Skeletal muscle satellite cell (primary cell): Measurements from ENCODE around the gene DOCK9.

ENCODE experiments used
- H3K27me3 ChIP-seq: 2 replicates; pipeline ENCODE4 v1.7.0; 2013; ENCODE audit warnings: low read length; ENCODE audit not compliant: control insufficient read depth, insufficient read depth
- H3K36me3 ChIP-seq: 2 replicates; pipeline ENCODE4 v1.7.0; 2013; ENCODE audit warnings: mild to moderate bottlenecking, control low read depth, low read length; ENCODE audit not compliant: insufficient read depth
- H3K4me1 ChIP-seq: 2 replicates; pipeline ENCODE4 v1.7.0; 2013; ENCODE audit warnings: low read length; ENCODE audit not compliant: control insufficient read depth, insufficient read depth
- H3K4me2 ChIP-seq: 2 replicates; pipeline ENCODE4 v1.7.0; 2013; ENCODE audit warnings: mild to moderate bottlenecking, low read length
- H3K4me3 ChIP-seq: 2 replicates; pipeline ENCODE4 v1.7.0; 2013; ENCODE audit warnings: low read length
- H3K9ac ChIP-seq: 2 replicates; pipeline ENCODE4 v1.7.0; 2013; ENCODE audit warnings: mild to moderate bottlenecking, low read depth, low read length, moderate library complexity
- H3K9me3 ChIP-seq: replicated peaks from 2 replicates; pipeline ENCODE4 v1.7.0; 2013; ENCODE audit warnings: mild to moderate bottlenecking, control low read depth, low read length

The DOCK9 gene

DNA sequence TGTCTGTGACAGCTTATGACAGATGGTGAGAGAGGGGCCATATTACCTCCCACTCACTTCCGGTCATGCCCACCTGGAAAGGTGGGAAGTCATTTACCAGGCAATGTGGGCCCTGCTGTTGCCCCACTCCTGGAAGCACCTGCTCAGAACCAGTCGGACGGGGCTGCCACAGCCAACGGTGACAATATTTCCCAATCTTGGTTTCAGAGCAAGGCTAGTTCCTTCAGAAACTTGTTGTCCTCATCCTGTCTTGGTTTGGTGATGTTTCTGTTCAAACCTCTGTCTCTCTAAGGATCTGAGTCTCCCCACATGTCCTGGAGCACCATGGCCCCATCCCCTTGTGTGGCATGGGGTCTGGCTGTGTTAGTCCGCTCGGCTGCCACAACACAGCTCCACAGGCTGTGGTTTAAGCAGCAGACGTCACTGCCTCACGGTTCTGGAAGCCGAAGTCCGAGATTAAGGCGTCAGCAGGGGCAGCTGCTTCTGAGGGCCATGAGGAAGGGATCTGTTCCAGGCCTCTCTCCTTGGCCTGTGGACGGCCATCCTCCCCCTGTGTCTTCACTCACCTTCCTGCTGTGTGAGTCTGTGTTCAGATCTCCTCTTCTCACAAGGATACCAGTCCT is 193.9 kb downstream of the DOCK9 start:
- H3K4me3 ChIP-seq: no peak overlapping the region
- peaks cover 36% of the 10 kb centered on the region for H3K27me3 ChIP-seq
- H3K9me3 ChIP-seq: no peaks in the 10 kb centered on the region

DNA sequence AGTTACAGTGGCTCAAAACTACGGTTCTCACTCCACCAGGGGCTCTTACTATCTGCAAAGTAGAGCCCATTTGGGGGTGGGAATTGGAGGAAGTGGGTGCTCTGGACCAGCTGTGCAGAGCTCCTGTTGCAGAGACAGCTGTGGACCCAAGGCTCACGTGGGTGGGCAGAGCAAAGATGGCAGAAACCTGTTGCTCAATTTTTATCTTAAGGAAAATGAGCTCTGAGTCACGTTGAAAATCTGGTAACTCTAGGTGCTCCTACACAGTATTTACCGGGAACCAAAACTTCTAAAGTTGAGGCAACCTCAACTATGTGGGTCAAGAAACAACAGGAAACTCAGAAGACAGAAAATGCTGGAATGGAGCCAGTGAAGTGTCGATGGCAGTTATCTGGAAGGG is 195.2 kb downstream of the DOCK9 start:
- H3K27me3 ChIP-seq: peaks cover 34% of the 10 kb centered on the region
- no peak overlapping the region for H3K9ac ChIP-seq
- peaks cover 7% of the 10 kb centered on the region for H3K4me1 ChIP-seq
- H3K4me2 ChIP-seq: no peak overlapping the region
- no peaks in the 10 kb centered on the region for H3K36me3 ChIP-seq
- no peaks in the 10 kb centered on the region for H3K9me3 ChIP-seq
- no peak overlapping the region for H3K4me3 ChIP-seq

More for the DNA sequence above, 193.9 kb downstream of the DOCK9 start:
- H3K36me3 ChIP-seq: no peaks in the 10 kb centered on the region
- H3K4me2 ChIP-seq: no peak overlapping the region
- H3K9ac ChIP-seq: no peak overlapping the region
- H3K4me1 ChIP-seq: peaks cover under 1% of the 10 kb centered on the region

DNA sequence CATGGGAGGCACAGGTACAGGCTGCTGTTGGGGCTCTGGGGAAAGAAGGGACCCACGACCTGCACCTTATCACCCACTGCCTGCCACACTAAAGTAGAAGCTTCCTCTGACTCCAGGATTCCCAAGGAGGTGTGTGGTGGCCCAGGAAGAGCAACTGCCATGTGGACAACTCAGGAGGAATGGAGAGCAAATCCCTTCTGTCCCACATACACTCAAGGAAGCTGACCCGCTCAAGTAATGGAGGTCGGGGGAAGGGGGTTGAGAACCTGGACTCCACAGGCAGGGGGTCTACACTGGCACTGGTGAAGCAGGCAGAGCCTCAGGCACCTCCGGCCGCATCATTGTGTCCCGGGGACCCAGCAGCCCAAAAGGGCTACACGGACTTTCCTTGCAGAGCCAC is 196.0 kb downstream of the DOCK9 start:
- Histone ChIP-seq H3K4me1 (peaks cover 7% of the 10 kb centered on the region), H3K4me3 (no peak overlapping the region), H3K4me2 (no peak overlapping the region), H3K27me3 (peaks cover 27% of the 10 kb centered on the region), H3K9me3 (no peaks in the 10 kb centered on the region), H3K36me3 (no peaks in the 10 kb centered on the region), H3K9ac (no peak overlapping the region)

DNA sequence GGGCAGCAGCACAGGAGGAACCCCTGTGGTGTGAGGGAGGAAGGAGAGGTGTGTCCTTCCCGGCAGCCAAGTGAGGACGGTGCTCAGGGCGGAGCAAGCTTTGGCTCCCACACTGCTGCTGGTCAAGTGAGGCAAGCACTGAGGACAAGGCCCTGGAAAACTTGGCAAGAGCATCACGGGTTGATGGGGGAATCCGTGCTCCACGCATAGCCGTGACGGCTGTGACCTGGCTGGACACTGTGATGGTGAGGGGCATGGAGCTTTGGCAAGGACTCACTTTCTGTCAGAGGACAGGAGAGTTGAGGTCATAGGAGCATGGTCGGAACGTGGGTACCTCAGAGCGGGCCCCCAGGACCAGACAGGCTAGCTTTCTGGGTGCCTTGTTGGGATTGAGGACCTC is 196.4 kb downstream of the DOCK9 start:
- H3K4me2 ChIP-seq: no peak overlapping the region

DNA sequence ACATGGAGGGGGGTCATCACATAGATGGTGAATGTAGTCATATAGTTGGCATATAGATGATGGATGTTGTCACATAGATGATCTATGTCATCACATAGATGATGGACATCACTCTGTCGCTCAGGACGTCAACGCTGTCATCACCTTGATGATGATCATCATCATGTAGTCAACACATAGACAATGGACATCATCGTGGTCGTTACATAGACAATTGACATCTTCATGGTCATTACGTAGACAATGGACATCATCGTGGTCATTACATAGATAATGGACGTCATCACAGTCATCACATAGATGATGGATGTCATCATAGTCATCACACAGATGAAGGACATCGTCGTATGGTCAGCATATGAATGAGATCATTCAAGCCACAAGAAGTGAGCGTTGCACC is 196.8 kb downstream of the DOCK9 start:
- Histone ChIP-seq H3K36me3 (no peaks in the 10 kb centered on the region), H3K27me3 (peaks cover 18% of the 10 kb centered on the region), H3K4me2 (no peak overlapping the region), H3K4me1 (peaks cover 9% of the 10 kb centered on the region), H3K9me3 (no peaks in the 10 kb centered on the region), H3K9ac (no peak overlapping the region), H3K4me3 (no peak overlapping the region)

More for the DNA sequence above, 196.4 kb downstream of the DOCK9 start:
- Histone ChIP-seq H3K4me3 (no peak overlapping the region), H3K4me1 (peaks cover 7% of the 10 kb centered on the region), H3K9me3 (no peaks in the 10 kb centered on the region), H3K27me3 (peaks cover 23% of the 10 kb centered on the region), H3K36me3 (no peaks in the 10 kb centered on the region), H3K9ac (no peak overlapping the region)

DNA sequence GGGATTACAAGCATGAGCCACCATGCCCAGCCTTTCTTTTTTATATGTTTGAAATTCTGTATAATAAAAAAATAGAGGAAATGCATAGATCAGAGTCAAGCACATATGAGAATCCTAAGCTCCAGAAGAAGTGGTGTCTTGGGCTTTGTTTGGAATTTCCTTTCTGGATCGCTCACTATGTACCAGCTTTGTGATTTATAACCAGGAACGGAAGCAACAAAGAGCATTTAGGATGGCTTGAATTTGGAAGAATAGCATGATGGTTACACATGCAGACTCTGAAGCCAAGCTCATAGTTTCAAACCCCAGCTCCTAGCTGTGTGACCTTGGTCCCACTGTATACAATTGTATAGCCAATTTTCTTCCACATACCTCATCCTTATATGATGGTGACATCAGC is 197.4 kb downstream of the DOCK9 start:
- no peaks in the 10 kb centered on the region for H3K36me3 ChIP-seq
- no peaks in the 10 kb centered on the region for H3K9me3 ChIP-seq
- H3K9ac ChIP-seq: no peak overlapping the region
- H3K4me1 ChIP-seq: peaks cover 13% of the 10 kb centered on the region
- H3K4me2 ChIP-seq: no peak overlapping the region
- peaks cover 13% of the 10 kb centered on the region for H3K27me3 ChIP-seq
- H3K4me3 ChIP-seq: no peak overlapping the region

DNA sequence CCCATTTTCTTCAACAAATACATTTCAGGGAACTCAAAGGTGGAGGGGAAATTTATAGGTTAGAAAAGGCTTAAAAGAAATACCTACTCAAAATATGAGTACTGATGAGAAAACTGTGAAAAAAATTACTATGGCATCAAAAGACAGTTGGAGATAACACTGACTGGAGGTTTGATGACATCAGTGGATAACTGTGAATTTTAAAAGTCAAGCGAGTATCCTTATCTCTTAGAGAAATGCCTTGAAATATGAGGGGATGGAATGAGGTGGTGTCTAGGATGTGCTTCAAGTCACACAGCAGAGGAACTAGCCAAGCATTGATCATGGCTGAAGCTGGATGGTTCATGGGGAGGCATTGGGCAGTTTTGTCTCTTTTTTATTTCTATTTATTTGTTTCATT is 198.2 kb downstream of the DOCK9 start:
- H3K4me3 ChIP-seq: no peak overlapping the region
- peaks cover 6% of the 10 kb centered on the region for H3K27me3 ChIP-seq
- no peaks in the 10 kb centered on the region for H3K36me3 ChIP-seq
- H3K4me1 ChIP-seq: peaks cover 13% of the 10 kb centered on the region
- no peak overlapping the region for H3K9ac ChIP-seq
- no peaks in the 10 kb centered on the region for H3K9me3 ChIP-seq
- no peak overlapping the region for H3K4me2 ChIP-seq

DNA sequence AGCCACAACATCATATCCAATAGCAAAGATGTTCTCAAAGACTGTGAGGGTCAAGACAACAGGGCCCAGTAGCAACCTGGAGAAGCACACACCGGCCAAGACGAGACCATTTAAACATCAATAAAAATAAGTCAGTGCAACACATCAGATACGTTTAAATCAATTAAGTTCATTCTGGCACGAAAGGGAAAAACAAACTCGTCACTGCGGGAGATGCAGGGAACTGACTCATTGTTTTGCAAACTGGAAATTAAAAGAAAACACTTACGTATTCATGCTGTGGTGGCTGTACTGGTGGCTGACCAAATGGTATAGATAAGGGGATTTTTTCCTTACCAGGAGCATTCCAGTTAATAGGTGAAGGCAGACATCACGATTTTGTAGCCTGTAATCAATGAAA is 199.1 kb downstream of the DOCK9 start:
- Histone ChIP-seq H3K9ac (no peak overlapping the region), H3K27me3 (peaks cover 2% of the 10 kb centered on the region), H3K9me3 (no peaks in the 10 kb centered on the region), H3K4me2 (no peak overlapping the region), H3K4me3 (no peak overlapping the region), H3K36me3 (no peaks in the 10 kb centered on the region), H3K4me1 (peaks cover 13% of the 10 kb centered on the region)

DNA sequence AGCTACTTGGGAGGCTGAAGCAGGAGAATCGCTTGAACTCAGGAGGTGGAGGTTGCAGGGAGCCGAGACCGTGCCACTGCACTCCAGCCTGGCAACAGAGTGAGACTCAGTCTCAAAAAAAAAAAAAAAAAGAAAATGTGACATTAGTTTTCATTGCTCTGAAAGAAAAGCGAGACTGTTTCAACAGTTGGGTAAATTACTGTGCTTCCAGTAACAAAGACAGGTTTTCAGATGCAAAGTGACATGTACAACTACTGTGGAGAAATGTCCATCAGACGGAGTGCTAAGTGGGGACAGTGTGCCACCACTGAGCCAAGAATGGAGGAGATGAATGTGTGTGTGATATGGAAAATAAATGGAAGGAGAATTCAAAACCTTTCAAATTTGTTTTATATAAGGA is 201.2 kb downstream of the DOCK9 start:
- Histone ChIP-seq H3K4me2 (no peak overlapping the region), H3K9me3 (no peaks in the 10 kb centered on the region), H3K4me1 (peaks cover 13% of the 10 kb centered on the region), H3K9ac (no peak overlapping the region), H3K36me3 (no peaks in the 10 kb centered on the region), H3K27me3 (no peaks in the 10 kb centered on the region), H3K4me3 (no peak overlapping the region)

DNA sequence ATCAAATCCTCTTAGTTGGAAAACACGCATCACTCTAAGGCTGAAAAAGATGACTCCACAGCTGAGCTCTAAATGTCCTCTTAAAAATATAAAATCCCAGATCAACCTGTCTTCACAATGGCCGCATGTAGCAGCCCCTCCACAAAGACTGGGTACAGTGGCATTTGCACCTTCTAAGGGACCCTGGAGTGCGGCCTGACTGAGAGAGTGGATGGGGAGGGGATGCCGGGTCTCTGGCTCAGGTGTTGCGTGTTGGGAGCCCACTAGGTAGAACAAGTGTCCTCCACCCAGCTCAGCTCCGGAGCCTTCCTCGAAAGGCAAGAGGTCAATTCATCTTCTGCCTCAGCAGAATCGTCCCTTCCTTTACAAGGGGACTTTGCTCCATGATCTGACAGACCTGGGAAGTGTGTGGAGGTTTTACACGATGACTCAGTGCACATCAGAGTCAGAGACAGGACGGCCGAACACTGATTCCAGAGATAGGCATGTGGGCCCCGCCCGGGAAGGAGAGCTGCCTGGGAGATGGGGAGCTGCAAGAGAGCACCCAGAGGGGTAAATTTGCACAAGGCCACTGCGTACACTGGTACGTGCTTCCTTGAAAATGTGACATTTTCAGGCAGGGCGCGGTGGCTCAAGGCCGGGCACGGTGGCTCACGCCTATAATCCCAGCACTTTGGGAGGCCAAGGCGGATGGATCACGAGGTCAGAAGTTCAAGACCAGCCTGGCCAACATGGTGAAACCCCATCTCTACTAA is 201.8 kb downstream of the DOCK9 start:
- Histone ChIP-seq H3K4me2 (no peak overlapping the region), H3K27me3 (no peaks in the 10 kb centered on the region), H3K4me1 (peaks cover 13% of the 10 kb centered on the region), H3K9me3 (no peaks in the 10 kb centered on the region), H3K4me3 (no peak overlapping the region), H3K36me3 (no peaks in the 10 kb centered on the region), H3K9ac (no peak overlapping the region)

DNA sequence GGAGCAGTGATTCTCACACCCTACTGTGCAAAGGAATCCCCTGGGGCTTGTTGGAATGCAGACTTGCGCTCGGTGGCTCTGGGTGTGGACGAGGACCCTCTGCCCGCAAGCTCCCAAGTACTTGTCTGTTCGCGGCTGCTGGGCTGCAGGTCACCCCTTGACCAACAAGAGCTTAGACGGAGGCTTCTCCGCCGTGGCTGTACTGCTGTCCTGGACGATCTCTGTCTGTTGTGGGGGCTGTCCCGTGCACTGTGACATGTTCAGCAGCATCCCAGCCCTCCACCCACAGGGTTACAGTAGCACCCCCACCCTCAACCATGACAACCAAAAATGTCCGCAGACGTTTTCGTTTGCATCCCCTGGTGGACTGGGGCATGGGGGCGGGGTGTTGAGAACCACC is 202.5 kb downstream of the DOCK9 start:
- H3K27me3 ChIP-seq: no peaks in the 10 kb centered on the region
- H3K9me3 ChIP-seq: no peaks in the 10 kb centered on the region
- H3K9ac ChIP-seq: no peak overlapping the region
- peaks cover 13% of the 10 kb centered on the region for H3K4me1 ChIP-seq
- no peak overlapping the region for H3K4me2 ChIP-seq
- no peaks in the 10 kb centered on the region for H3K36me3 ChIP-seq
- H3K4me3 ChIP-seq: no peak overlapping the region

DNA sequence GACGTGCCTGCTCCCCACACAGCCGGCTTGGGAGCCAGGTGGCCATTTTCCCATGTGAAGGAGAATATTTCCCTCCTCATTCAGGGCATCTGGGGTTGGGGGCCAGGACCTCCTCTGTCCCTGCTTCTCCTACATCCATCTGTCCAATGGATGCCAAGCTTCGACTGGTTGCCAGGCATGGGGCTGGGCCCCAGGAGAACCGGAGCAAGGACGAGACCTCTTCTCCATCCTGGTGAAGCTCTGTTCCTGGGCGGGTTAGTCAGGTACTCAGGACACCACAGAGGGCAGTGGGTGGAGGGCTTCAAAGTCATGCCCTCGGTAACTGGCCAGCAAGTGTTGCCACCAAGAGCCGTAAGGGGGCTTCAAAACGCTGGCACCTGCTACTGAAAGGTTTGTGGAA is 203.1 kb downstream of the DOCK9 start:
- Histone ChIP-seq H3K36me3 (no peaks in the 10 kb centered on the region), H3K9ac (no peak overlapping the region), H3K4me1 (peaks cover 13% of the 10 kb centered on the region), H3K27me3 (no peaks in the 10 kb centered on the region), H3K9me3 (no peaks in the 10 kb centered on the region), H3K4me3 (no peak overlapping the region), H3K4me2 (no peak overlapping the region)
